ENCODE results near the gene PMM2.

The PMM2 gene

DNA sequence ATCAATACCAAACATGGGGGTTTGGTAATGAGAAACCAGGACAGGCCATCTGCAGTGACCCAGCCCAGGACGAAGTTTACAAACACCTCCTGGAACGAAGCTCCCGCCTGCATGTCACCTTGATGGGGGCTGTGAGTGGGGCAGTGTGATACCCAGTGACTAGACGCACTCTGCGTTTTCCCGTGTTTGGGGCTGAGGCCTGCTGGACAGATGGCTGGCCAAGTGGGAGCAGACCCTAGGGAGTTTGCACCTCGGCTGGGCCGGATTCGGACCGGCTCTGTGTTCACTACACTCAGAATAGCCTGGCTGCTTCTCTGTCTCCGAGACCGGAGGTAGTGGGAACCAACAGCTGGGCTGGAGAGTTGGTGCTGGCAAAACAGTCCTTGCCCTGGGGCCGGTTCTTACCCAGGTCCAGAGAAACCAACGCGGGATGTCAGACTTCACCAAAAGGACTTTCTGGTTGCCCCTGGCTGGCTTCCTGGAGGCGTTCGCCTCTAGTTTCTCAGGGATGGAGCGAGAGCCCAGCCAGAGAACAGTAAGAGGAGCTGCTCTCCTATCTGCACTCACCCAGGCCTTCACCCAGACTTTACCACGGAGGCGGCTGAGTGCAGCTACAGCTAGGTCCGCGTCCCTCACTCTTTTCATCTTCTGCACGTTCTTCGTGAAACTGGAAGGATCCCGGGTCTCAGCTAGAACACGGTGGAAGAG, 50.7 kb downstream of the PMM2 start:
- no peak for DNase-seq (ENCODE audit: low read depth in 1 of 2, low spot score in 1 of 2)
- TF ChIP-seq, protein P1, sequence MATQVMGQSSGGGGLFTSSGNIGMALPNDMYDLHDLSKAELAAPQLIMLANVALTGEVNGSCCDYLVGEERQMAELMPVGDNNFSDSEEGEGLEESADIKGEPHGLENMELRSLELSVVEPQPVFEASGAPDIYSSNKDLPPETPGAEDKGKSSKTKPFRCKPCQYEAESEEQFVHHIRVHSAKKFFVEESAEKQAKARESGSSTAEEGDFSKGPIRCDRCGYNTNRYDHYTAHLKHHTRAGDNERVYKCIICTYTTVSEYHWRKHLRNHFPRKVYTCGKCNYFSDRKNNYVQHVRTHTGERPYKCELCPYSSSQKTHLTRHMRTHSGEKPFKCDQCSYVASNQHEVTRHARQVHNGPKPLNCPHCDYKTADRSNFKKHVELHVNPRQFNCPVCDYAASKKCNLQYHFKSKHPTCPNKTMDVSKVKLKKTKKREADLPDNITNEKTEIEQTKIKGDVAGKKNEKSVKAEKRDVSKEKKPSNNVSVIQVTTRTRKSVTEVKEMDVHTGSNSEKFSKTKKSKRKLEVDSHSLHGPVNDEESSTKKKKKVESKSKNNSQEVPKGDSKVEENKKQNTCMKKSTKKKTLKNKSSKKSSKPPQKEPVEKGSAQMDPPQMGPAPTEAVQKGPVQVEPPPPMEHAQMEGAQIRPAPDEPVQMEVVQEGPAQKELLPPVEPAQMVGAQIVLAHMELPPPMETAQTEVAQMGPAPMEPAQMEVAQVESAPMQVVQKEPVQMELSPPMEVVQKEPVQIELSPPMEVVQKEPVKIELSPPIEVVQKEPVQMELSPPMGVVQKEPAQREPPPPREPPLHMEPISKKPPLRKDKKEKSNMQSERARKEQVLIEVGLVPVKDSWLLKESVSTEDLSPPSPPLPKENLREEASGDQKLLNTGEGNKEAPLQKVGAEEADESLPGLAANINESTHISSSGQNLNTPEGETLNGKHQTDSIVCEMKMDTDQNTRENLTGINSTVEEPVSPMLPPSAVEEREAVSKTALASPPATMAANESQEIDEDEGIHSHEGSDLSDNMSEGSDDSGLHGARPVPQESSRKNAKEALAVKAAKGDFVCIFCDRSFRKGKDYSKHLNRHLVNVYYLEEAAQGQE (IDR thresholded peaks at IDR 0.05; ENCODE audit: insufficient replicate concordance, low read depth): no peak
- TF ChIP-seq POLR2AphosphoS5 (IDR thresholded peaks at IDR 0.05; ENCODE audit: low read depth) (no peak), GABPA (IDR thresholded peaks at IDR 0.05; ENCODE audit: low read depth) (no peak), SPI1 (IDR thresholded peaks at IDR 0.05; ENCODE audit: borderline replicate concordance, low read depth) (no peak)
- TF ChIP-seq, protein P2, sequence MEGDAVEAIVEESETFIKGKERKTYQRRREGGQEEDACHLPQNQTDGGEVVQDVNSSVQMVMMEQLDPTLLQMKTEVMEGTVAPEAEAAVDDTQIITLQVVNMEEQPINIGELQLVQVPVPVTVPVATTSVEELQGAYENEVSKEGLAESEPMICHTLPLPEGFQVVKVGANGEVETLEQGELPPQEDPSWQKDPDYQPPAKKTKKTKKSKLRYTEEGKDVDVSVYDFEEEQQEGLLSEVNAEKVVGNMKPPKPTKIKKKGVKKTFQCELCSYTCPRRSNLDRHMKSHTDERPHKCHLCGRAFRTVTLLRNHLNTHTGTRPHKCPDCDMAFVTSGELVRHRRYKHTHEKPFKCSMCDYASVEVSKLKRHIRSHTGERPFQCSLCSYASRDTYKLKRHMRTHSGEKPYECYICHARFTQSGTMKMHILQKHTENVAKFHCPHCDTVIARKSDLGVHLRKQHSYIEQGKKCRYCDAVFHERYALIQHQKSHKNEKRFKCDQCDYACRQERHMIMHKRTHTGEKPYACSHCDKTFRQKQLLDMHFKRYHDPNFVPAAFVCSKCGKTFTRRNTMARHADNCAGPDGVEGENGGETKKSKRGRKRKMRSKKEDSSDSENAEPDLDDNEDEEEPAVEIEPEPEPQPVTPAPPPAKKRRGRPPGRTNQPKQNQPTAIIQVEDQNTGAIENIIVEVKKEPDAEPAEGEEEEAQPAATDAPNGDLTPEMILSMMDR (IDR thresholded peaks at IDR 0.05; ENCODE audit: insufficient read depth, low read length): no peak
- Histone ChIP-seq H3K27me3 (ENCODE audit: insufficient read depth, poor library complexity, severe bottlenecking) (no peaks in the 10 kb centered on the region), H3K4me3 (replicated peaks; ENCODE audit: insufficient read depth, low read length) (no peak overlapping the region), H3K27ac (replicated peaks) (no peak overlapping the region)

DNA sequence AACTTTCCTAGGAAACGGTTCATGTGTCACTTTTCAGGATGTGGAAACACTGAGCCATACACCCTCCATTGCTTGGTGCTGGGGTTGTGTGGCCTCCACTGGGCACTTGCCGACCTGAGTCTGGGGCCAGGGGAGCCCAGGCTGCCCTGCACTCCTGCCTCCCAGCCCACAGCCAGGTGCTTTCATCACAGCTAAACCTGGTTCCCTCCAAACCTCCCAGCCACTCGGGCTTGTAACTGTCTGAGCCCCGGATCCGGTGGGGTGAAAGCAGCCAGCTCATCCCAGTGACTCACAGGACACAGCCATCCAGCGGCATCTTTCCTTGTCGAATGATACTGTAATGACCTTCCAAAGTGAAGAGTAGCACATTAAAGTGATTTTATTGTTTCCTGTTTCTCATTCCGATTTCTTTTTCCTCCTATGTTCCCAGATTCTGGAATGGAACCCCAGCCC, 51.3 kb downstream of the PMM2 start:
- DNase-seq (ENCODE audit: low read depth in 1 of 2, low spot score in 1 of 2): no peak
- Histone ChIP-seq H3K4me3 (replicated peaks; ENCODE audit: insufficient read depth, low read length) (no peak overlapping the region), H3K27me3 (ENCODE audit: insufficient read depth, poor library complexity, severe bottlenecking) (no peaks in the 10 kb centered on the region), H3K27ac (replicated peaks) (no peak overlapping the region)
- no peak for TF ChIP-seq SPI1 (IDR thresholded peaks at IDR 0.05; ENCODE audit: borderline replicate concordance, low read depth)
- no peak for TF ChIP-seq GABPA (IDR thresholded peaks at IDR 0.05; ENCODE audit: low read depth)
- TF ChIP-seq, protein P1 (IDR thresholded peaks at IDR 0.05; ENCODE audit: insufficient replicate concordance, low read depth): no peak
- TF ChIP-seq, protein P2 (IDR thresholded peaks at IDR 0.05; ENCODE audit: insufficient read depth, low read length): no peak
- no peak for TF ChIP-seq POLR2AphosphoS5 (IDR thresholded peaks at IDR 0.05; ENCODE audit: low read depth)

DNA sequence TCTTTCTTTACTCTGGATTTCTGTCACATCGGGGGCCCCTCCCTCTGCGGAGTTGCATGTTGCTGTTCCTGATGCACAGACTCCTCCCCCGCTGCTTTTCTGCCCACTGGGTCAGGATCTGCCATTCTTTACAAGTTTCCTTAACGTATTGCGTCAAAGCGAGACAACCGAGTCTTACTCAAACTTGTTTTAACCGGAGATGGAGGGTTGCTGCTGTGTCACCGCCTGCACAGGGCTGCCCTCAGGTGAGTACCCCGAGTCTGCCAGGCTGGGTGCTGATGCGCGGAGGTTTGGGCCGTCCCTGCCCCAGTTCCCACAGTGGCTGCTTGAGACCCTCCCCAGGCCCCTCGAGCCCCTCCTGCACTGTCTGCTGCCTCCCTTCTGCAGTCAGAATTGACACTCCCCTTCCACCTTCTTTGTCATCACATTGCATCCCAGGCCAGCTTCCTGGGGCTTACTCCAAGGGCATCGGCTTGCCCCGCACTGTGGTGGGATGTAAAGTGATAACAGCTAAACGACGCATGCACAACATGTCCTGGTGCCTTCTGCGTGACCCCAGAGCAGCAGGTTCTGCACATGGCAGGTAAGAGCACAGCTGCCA, 51.9 kb downstream of the PMM2 start:
- DNase-seq (ENCODE audit: low read depth in 1 of 2, low spot score in 1 of 2): no peak
- TF ChIP-seq, protein P2 (IDR thresholded peaks at IDR 0.05; ENCODE audit: insufficient read depth, low read length): no peak
- TF ChIP-seq GABPA (IDR thresholded peaks at IDR 0.05; ENCODE audit: low read depth) (no peak), POLR2AphosphoS5 (IDR thresholded peaks at IDR 0.05; ENCODE audit: low read depth) (no peak), SPI1 (IDR thresholded peaks at IDR 0.05; ENCODE audit: borderline replicate concordance, low read depth) (no peak)
- TF ChIP-seq, protein P1 (IDR thresholded peaks at IDR 0.05; ENCODE audit: insufficient replicate concordance, low read depth): no peak
- H3K4me3 ChIP-seq (replicated peaks; ENCODE audit: insufficient read depth, low read length): no peak overlapping the region
- no peak overlapping the region; the same call in 1 of the 2 replicates for H3K27ac ChIP-seq (replicated peaks)
- H3K27me3 ChIP-seq (ENCODE audit: insufficient read depth, poor library complexity, severe bottlenecking): no peaks in the 10 kb centered on the region

All from HL-60 (cell line).